Measurements from ENCODE around the gene ABHD12.

The ABHD12 gene

DNA sequence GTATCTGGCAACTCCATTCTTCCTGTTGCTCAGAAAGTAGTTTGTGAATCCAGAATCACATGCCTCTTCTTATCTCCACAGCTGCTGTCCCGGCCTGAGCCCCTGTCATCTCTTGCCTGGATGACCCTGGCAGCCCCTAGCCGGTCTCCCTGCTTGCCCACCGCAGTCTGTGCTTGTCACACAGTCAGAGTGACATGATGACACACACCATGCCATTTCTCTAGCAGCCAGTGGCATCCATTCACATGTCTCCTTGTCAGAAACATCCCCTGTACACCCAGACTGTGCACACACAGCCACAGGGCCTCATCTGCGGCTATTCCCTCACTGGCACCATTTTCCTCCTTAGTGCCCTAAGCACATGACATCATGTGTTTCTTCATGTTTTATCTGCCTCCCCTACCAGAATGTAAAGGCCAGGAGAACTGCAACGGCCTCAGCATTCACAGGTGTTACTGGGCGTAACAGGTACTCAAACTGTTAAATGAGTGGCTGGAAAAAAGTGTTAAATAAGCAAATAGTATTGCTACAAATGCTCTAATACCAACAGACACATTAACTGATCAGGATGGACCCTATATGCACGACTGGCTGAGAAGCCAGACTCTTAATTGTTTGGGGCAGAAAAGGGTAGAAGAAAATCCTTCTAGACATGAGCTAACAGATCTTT lies 9.6 kb downstream of the ABHD12 start:
- no peak for DNase-seq

GRCh38 chr20:25378884-25379733 lies 11.5 kb downstream of the ABHD12 start:
- no peak for DNase-seq

DNA sequence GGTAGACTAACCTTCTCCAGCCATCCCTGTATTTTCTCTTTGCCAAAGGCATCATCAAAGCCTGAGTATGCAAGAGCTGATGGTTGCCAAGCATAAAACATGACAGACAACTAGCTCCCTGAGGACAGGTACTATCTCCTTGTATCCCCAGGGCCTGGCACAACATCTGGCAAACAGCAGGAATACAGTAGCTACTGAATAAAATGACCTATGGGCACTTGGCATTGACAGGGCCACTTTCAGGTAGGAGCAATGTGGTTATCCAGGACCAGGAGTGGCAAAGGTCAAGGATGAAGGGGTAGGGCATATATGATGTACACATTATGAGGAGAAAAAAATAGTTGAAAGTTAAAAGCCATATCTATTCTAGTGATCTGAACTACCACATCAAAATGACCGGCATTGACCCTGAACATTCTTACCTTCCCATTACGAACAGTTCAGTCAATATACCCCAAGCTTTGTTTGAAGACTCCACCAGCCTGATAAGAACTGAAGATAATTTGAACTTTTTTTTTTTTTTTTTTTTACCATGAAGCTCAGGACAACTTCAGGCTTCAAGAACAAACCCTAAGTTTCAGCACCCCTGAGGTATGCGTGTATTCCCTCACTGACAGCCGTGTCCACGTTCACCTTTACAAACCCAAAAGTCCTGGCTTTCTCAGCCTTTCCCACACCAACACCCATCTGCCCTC lies 12.3 kb downstream of the ABHD12 start:
- no peak for DNase-seq

DNA sequence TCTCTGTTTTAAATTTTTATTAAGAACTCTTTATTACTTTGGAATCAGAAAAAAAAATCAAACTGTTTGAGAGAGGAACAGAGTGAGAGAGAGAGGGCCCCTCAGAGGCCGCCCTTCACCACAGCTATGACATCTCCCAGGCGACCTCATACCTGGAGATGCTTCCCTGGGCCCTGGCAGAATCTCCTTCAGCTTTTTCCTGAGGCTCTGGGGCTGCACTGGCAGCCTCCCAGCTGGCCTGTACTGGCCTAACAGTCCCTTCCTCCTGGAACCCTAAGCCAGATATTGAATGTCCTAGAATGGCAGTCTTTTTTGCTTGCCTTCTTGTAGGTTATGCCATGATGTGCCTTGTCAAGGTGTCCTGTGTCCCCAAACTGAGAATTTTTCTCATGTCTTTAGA lies 13.7 kb downstream of the ABHD12 start:
- no peak for DNase-seq

GRCh38 chr20:25376236-25376635 lies 14.4 kb downstream of the ABHD12 start:
- no peak for DNase-seq

GRCh38 chr20:25374842-25375241 lies 15.8 kb downstream of the ABHD12 start:
- DNase-seq = no peak

DNA sequence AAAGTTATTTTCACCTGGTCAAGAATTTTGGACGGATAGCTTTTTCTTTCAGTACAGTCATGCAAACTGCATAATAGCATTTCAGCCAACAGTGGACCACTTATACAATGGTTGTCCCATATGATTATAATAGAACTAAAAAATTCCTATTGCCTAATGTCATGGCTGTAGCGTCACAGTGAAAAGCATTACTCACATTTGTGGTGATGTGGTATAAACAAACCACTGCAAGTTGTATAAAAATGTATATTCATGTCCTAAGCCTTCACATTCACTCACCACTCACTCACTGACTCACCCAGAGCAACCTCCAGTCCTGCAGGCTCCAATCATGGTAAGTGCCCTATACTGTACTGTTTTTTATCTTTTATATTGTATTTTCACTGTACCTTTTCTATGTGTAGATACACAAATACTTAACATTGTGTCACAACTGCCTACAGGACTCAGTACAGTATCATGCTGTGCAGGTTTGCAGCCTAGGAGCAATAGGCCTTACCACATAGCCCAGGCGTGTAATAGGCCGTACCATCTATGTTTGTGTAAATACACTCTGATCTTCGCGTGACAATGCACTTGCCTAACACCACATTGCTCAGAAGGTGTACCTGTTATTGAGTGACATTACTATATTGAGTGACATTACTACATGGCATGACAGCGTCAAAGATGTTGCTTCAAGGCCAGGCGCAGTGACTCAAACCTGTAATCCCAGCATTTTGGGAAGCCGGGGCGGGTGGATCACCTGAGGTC lies 17.9 kb downstream of the ABHD12 start:
- DNase-seq = no peak

DNA sequence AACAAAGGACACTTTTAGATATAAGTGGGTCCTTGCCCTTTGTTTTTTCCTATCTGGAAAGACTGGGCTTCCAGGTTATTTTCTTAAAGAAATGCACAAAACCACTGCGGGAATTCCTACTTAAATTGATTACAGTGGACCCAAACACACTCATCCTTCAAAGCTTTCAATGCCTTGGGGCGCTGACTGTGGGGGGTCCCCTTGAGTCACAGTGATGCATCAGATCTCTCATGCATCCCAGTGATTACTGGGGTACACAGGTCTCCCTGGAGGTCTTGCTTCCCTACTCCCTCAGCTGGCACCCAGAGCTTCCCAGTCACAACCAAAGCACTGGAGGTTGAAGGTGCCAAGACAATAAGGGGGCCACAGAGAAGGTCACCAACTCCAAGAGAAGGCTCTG lies 20.7 kb downstream of the ABHD12 start:
- DNase-seq = no peak

GRCh38 chr20:25369529-25369928 lies 21.1 kb downstream of the ABHD12 start:
- no peak for DNase-seq

DNA sequence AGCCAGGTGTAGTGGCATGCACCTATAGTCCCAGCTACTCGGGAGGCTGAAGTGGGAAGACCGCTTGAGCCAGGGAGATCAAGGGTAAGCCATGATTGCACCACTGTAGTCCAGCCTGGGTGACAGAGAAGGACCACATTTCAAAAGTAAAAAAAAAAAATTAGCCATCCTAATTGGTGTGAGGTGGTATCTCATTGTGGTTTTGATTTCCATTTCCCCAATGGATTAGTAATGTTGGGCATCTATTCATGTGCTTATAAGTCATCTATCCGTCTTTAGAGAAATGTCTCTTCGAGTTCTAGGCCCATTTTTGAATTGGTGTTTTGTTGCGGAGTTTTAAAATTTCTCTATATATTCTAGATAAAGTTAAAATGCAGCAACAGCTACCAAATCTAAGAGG lies 21.7 kb downstream of the ABHD12 start:
- DNase-seq = no peak

GRCh38 chr20:25368526-25368925 lies 22.1 kb downstream of the ABHD12 start:
- DNase-seq = no peak

GRCh38 chr20:25364879-25365699 lies 25.5 kb downstream of the ABHD12 start:
- DNase-seq = no peak

DNA sequence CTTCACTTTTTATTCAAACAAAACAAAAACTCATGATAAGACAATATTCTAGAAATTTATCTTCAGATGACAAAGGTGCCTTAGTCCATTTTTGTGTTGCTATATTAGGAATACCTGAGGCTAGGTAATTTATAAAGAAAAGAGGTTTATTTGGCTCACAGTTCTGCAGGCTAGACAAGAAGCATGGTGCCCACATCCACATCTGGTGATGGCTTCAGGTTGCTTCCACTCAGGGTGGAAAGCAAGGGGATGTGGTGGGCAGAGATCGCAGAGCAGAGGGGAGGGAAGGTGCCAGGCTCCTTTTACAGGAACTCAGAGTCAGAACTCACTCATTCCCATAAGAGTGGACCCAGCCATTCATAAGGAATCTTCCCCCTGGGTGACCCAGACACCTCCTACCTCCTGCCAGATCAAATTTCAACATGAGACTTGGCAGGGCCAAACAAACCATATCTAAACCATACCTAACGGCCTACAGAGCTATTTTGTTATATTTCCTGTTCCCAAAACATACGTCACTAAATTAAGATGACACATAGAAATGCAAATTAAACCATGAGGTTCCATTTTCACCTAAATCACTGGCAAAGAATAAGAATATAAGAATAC lies 26.4 kb downstream of the ABHD12 start:
- peak; percentile 30 for DNase-seq

- no peak for DNase-seq
Measured at GRCh38 chr20:25361287-25361683, 29.4 kb downstream of the ABHD12 start.

- DNase-seq = no peak
Measured at GRCh38 chr20:25360631-25361286, 29.9 kb downstream of the ABHD12 start.

DNA sequence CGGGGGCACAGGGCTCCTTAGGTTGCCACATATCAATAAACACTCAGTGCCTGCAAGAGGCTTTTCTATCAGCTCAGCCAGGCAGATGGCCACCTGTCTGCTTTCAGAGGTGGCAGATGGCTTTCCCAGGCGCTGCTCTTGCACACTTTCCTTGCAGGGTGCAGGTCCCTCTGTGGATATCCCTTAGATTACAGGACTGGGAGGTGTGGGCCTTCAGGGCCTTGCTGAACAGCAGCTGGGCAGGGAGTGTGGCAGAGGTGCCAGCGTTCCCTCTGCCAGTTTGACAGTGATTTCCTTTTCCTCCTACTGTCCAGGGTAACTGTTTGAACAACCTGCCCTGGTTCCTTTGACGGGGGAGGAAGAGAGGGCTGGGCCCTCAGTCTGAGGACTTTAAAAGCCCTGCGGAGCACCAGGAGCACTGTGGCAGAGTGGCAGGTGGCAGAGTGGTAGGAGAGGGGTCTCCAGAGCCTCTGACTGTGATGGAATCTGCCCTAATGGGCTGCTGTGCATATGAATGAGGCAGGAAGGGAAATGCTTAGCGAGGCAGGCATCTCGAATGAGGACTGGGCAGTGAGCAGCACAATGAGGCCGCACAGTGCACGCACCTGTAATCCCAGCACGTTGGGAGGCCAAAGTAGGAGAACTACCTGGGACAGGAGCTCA lies 34.2 kb downstream of the ABHD12 start:
- peak; percentile 46 for DNase-seq

DNA sequence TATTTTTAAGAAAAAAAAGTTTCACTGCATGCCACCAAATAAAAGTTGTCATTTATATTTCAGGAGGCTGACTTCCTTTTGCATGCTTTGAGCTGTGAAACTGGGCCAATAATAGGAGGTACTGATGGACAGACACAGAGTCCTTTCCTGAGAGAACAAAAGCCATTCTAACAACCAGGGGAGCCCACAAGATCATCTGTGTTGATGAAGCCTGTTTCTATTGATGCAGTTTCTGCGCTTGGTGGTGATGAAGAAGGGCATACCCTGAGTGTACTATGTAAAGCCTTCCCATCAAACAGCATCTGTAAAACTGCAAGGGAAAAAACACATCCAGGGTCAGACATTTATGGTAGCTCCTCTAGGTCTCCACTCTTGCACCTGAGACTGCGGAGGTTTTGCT lies 34.8 kb downstream of the ABHD12 start:
- no peak for DNase-seq

DNA sequence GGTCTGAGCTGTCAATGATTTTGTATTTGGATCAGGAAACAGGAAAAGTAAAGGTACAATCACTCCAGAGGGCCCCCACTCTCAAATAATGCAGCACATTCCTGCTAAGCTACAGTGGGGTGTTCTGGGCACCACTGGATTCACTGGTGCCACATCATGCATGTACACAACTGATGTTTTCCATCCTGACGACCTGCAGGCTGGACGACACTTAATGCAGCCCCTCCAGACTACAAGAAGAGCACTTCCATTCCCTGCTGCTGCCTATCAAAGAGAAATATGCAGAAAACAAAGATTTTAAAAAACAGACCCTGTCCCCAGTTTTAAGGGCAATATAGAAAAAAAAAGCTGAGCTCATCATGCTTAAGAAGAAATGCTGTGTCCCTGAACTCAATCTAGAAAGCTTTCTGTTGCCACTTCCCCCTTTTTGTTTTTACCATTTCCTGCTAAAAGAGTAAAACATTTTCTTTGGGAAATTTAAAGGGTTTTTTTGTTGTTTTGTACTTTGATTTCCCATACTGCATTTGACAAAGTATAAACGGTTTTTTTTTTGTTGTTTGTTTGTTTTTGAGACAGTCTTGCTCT lies 35.5 kb downstream of the ABHD12 start:
- no peak for DNase-seq

DNA sequence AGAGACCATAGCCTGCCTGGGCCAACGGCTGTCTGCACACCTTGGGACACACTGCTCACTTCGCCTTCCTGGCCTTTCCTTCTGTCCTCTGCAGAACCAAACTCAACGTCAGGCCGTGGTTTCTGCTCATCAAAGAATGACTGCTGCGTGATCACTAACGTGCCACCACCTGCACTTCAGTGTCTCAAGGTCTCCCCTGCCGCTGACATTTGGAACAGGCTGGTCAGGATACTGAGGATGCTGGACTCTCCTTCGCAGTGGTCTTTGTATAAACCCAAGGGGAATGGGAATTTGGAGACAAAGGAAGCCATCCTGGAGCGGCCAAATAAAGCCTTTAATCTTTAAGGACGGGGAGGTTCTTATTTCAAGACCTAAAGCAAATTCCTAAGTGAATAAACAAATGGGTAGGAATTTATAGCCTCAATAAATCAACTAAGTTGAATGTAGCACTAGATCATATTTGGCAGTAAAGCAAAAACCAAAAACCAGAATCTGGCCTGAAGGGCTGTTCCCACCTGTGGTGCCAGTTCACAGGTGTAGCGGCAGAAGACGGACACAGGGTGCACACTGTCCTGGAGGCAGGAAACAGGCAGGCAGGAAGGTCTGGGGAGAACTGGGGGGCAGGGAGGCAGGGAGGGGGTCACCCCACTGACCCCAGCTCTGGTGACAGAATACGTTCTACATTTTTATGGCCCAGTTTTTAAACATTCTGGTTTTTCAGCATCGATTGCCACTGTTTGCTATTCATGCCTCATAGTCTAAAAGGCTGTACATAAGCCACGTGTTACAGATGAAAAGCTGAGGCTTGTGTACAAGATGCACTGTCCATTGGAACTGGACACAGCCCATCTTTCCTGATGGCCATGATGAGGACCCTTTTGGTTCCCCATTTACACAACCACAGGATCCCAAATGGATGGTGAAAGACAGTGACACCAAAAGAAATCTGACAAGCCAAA lies 36.6 kb downstream of the ABHD12 start:
- no peak for DNase-seq

Data from NCI-H2029 treated with DMSO at 0.1 percent for 48 hours (cell line).